H9 (cell line): ENCODE results near the gene ANO6. TPM values are rescaled to one million over a fixed set of nuclear protein-coding genes. Genes with fewer than 3 reads are reported as not detected.
A peak's percentile ranks its signal among the peaks of the same experiment; 100 is the strongest.

Source experiments
- DNase-seq: peaks from one replicate; pipeline ENCODE4 v3.0.0-alpha.2; 2017
- H2AFZ ChIP-seq: one replicate; pipeline ENCODE4 v1.6.1; 2013; ENCODE audit warnings: mild to moderate bottlenecking, low read length, control low read depth, moderate library complexity
- H2AK5ac ChIP-seq: 2 replicates; pipeline ENCODE4 v1.6.1; 2013; ENCODE audit warnings: low read length, control low read depth, mixed read lengths; ENCODE audit not compliant: insufficient read length
- H2BK120ac ChIP-seq: one replicate; pipeline ENCODE4 v1.6.1; 2013; ENCODE audit warnings: low read depth, mild to moderate bottlenecking, low read length, control low read depth, inconsistent platforms; ENCODE audit not compliant: poor library complexity, severe bottlenecking
- H2BK12ac ChIP-seq: 2 replicates; pipeline ENCODE4 v1.6.1; 2013; ENCODE audit warnings: low read length, control low read depth, mixed read lengths, low read depth; ENCODE audit not compliant: insufficient read length
- H2BK15ac ChIP-seq: 2 replicates; pipeline ENCODE4 v1.6.1; 2013; ENCODE audit warnings: low read depth, low read length, control low read depth
- H2BK20ac ChIP-seq: one replicate; pipeline ENCODE4 v1.6.1; 2013; ENCODE audit warnings: low read depth, mild to moderate bottlenecking, low read length, control low read depth, inconsistent platforms; ENCODE audit not compliant: poor library complexity, severe bottlenecking
- H2BK5ac ChIP-seq: 2 replicates; pipeline ENCODE4 v1.6.1; 2013; ENCODE audit warnings: low read length, control low read depth, mixed read lengths; ENCODE audit not compliant: insufficient read length
- H3K14ac ChIP-seq: 2 replicates; pipeline ENCODE4 v1.6.1; 2013; ENCODE audit warnings: low read length, control low read depth; ENCODE audit not compliant: insufficient read depth
- H3K18ac ChIP-seq: 2 replicates; pipeline ENCODE4 v1.6.1; 2013; ENCODE audit warnings: low read depth, mild to moderate bottlenecking, mixed read lengths, low read length, control low read depth; ENCODE audit not compliant: insufficient read length
- H3K23ac ChIP-seq: 2 replicates; pipeline ENCODE4 v1.6.1; 2013; ENCODE audit warnings: low read length, control low read depth, mixed read lengths, low read depth; ENCODE audit not compliant: insufficient read length
- H3K23me2 ChIP-seq: 2 replicates; pipeline ENCODE4 v1.6.1; 2013; ENCODE audit warnings: low read depth, mild to moderate bottlenecking, mixed read lengths, low read length, control low read depth; ENCODE audit not compliant: insufficient read length, poor library complexity, severe bottlenecking
- H3K27ac ChIP-seq: 2 replicates; pipeline ENCODE4 v1.5.1; 2013; ENCODE audit warnings: low read length, control low read depth, mixed read lengths, low read depth; ENCODE audit not compliant: insufficient read length
- H3K27me3 ChIP-seq: 2 replicates; pipeline ENCODE4 v1.6.1; 2013; ENCODE audit warnings: low read length, control low read depth, inconsistent platforms; ENCODE audit not compliant: insufficient read depth
- H3K4ac ChIP-seq: 2 replicates; pipeline ENCODE4 v1.6.1; 2013; ENCODE audit warnings: low read depth, mild to moderate bottlenecking, control low read depth, inconsistent platforms, low read length, moderate library complexity
- H3K4me1 ChIP-seq: 2 replicates; pipeline ENCODE4 v1.6.1; 2013; ENCODE audit warnings: low read length, control low read depth, inconsistent platforms; ENCODE audit not compliant: insufficient read depth
- H3K4me2 ChIP-seq: 2 replicates; pipeline ENCODE4 v1.6.1; 2013; ENCODE audit warnings: low read length, control low read depth, mixed read lengths; ENCODE audit not compliant: insufficient read length, insufficient read depth
- H3K56ac ChIP-seq: 2 replicates; pipeline ENCODE4 v1.6.1; 2013; ENCODE audit warnings: low read depth, mild to moderate bottlenecking, mixed read lengths, low read length, control low read depth; ENCODE audit not compliant: insufficient read length
- H3K79me1 ChIP-seq: 2 replicates; pipeline ENCODE4 v1.6.1; 2013; ENCODE audit warnings: low read depth, mild to moderate bottlenecking, moderate library complexity, low read length, control low read depth, inconsistent platforms; ENCODE audit not compliant: insufficient read depth, poor library complexity, severe bottlenecking
- H3K79me2 ChIP-seq: 2 replicates; pipeline ENCODE4 v1.6.1; 2013; ENCODE audit warnings: low read length, control low read depth, inconsistent platforms; ENCODE audit not compliant: insufficient read depth
- H3K9ac ChIP-seq: 2 replicates; pipeline ENCODE4 v1.6.1; 2013; ENCODE audit warnings: low read length, control low read depth, mixed read lengths; ENCODE audit not compliant: insufficient read length; ENCODE audit errors: extremely low read depth
- H3K9me3 ChIP-seq: one replicate; pipeline ENCODE4 v1.6.1; 2013; ENCODE audit warnings: low read depth, low read length, inconsistent platforms; ENCODE audit not compliant: control insufficient read depth
- H3T11ph ChIP-seq: one replicate; pipeline ENCODE4 v1.6.1; 2013; ENCODE audit warnings: mild to moderate bottlenecking, low read length, control low read depth, inconsistent platforms
- H4K20me1 ChIP-seq: one replicate; pipeline ENCODE4 v1.6.1; 2013; ENCODE audit not compliant: control insufficient read depth, insufficient read length, insufficient read depth
- H4K5ac ChIP-seq: 2 replicates; pipeline ENCODE4 v1.6.1; 2013; ENCODE audit warnings: low read depth, mild to moderate bottlenecking, mixed read lengths, low read length, control low read depth; ENCODE audit not compliant: insufficient read length
- H4K8ac ChIP-seq: replicated peaks from 2 replicates; pipeline ENCODE4 v1.6.1; 2013; ENCODE audit warnings: low read length, control low read depth, mixed read lengths, low read depth; ENCODE audit not compliant: insufficient read length
- H4K91ac ChIP-seq: 2 replicates; pipeline ENCODE4 v1.6.1; 2013; ENCODE audit warnings: low read depth, mild to moderate bottlenecking, moderate library complexity, mixed read lengths, low read length, control low read depth; ENCODE audit not compliant: insufficient read length
- H3K27ac Mint-ChIP-seq, 3 experiments: 2 replicates in 2 of 3; 3 replicates in 1 of 3; pipeline ENCODE4 v1.8.0; 2020 to 2021; ENCODE audit warnings: mixed read lengths in 3 of 3, mild to moderate bottlenecking in 1 of 3, moderate library complexity in 1 of 3
- H3K27me3 Mint-ChIP-seq: 2 replicates; pipeline ENCODE4 v1.8.0; 2021; ENCODE audit warnings: low read depth, mild to moderate bottlenecking, moderate library complexity, mixed read lengths
- H3K36me3 Mint-ChIP-seq, 3 experiments: 2 replicates in 2 of 3; 3 replicates in 1 of 3; pipeline ENCODE4 v1.8.0; 2020 to 2021; ENCODE audit warnings: low read depth in 3 of 3, mixed read lengths in 3 of 3; ENCODE audit not compliant: insufficient read depth in 1 of 3
- H3K4me1 Mint-ChIP-seq, 2 experiments: 2 replicates each; pipeline ENCODE4 v1.8.0; 2020; ENCODE audit warnings: mixed read lengths in 2 of 2
- H3K4me3 Mint-ChIP-seq, 2 experiments: 2 replicates in 1 of 2; 3 replicates in 1 of 2; pipeline ENCODE4 v1.8.0; 2020 to 2021; ENCODE audit warnings: mild to moderate bottlenecking in 2 of 2, mixed read lengths in 2 of 2, moderate library complexity in 1 of 2
- H3K9me3 Mint-ChIP-seq, 2 experiments: 2 replicates in 1 of 2; 3 replicates in 1 of 2; pipeline ENCODE4 v1.8.0; 2020; ENCODE audit warnings: mild to moderate bottlenecking in 2 of 2, mixed read lengths in 2 of 2, moderate library complexity in 1 of 2
- WGBS: extraction: QIAGEN DNeasy Blood & Tissue Kit; methylation state at CpG from one replicate; pipeline ENCODE4 v1.1.7; 2013; ENCODE audit warnings: missing lambda C conversion rate, low lambda C conversion rate, mixed read lengths; ENCODE audit not compliant: insufficient read length; ENCODE audit errors: extremely low coverage; 5-methylcytosine and 5-hydroxymethylcytosine counted together
- total RNA-seq: library from RNA; stranded (reverse); gene quantifications from 2 replicates; pipeline ENCODE4 v1.2.1, GENCODE V29; 2021
- TF ChIP-seq, protein P1 (sequence below): fragments of 200-600 bp; sonication (generic); conservative IDR thresholded peaks from 3 replicates; pipeline ENCODE4 v1.8.0; 2021; ENCODE audit warnings: antibody characterized with exemption, mild to moderate bottlenecking

Gene ANO6
- total RNA-seq, 1 experiment from 2014 or later, result 24.3 TPM

GRCh38 chr12:45263587-45263986, 47.7 kb downstream of the ANO6 start:
- no peak overlapping the region for H2BK15ac ChIP-seq
- no peaks in the 10 kb centered on the region for H3K9me3 ChIP-seq
- H3K27me3 ChIP-seq, result no peaks in the 10 kb centered on the region
- H2BK120ac ChIP-seq, result no peak overlapping the region
- TF ChIP-seq, protein P1, sequence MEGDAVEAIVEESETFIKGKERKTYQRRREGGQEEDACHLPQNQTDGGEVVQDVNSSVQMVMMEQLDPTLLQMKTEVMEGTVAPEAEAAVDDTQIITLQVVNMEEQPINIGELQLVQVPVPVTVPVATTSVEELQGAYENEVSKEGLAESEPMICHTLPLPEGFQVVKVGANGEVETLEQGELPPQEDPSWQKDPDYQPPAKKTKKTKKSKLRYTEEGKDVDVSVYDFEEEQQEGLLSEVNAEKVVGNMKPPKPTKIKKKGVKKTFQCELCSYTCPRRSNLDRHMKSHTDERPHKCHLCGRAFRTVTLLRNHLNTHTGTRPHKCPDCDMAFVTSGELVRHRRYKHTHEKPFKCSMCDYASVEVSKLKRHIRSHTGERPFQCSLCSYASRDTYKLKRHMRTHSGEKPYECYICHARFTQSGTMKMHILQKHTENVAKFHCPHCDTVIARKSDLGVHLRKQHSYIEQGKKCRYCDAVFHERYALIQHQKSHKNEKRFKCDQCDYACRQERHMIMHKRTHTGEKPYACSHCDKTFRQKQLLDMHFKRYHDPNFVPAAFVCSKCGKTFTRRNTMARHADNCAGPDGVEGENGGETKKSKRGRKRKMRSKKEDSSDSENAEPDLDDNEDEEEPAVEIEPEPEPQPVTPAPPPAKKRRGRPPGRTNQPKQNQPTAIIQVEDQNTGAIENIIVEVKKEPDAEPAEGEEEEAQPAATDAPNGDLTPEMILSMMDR, result no peak
- H3K4ac ChIP-seq, result no peak overlapping the region
- no peaks in the 10 kb centered on the region for H3K23me2 ChIP-seq
- no peaks in the 10 kb centered on the region for H4K20me1 ChIP-seq
- no peak overlapping the region for H3K9ac ChIP-seq
- no peak overlapping the region for H3T11ph ChIP-seq
- no peak overlapping the region for H4K5ac ChIP-seq
- H3K14ac ChIP-seq, result no peak overlapping the region; the same call in 1 of the 2 replicates
- no peak overlapping the region for H2AFZ ChIP-seq
- Mint-ChIP-seq H3K4me3 (no peak overlapping the region), H3K9me3 (no peaks in the 10 kb centered on the region), H3K36me3 (peaks cover 0 to 7% (median 0%) of the 10 kb centered on the region in 3 experiments; a peak in 4 of 7 replicates), H3K27ac (peak overlapping the region in 1 of 3 experiments; percentile 71; a peak in 1 of 7 replicates), H3K4me1 (peaks cover 16 to 21% of the 10 kb centered on the region in 2 experiments), H3K27me3 (no peaks in the 10 kb centered on the region)
- H3K79me2 ChIP-seq, result no peaks in the 10 kb centered on the region
- no peak overlapping the region for H3K27ac ChIP-seq
- no peak overlapping the region for H2AK5ac ChIP-seq
- no peaks in the 10 kb centered on the region for H3K79me1 ChIP-seq
- DNase-seq, result no peak
- H3K4me2 ChIP-seq, result no peak overlapping the region
- no peak overlapping the region for H3K18ac ChIP-seq
- no peak overlapping the region for H4K8ac ChIP-seq
- H3K23ac ChIP-seq, result no peak overlapping the region
- H2BK5ac ChIP-seq, result no peak overlapping the region
- no CpG with 5 or more reads among the region's 3 CpGs for WGBS
- H3K56ac ChIP-seq, result no peak overlapping the region
- no peak overlapping the region for H2BK20ac ChIP-seq
- H3K4me1 ChIP-seq, result peaks cover 4% of the 10 kb centered on the region; the same call in 1 of the 2 replicates
- no peak overlapping the region for H4K91ac ChIP-seq
- H2BK12ac ChIP-seq, result no peak overlapping the region
